Inflammatory macrophage treated with lipopolysaccharide for 4 hours (primary cell): Measurements from ENCODE around the gene IL33.
"Not testable (repeated sequence)": the region's sequence is repeated elsewhere in the genome, so short reads cannot be mapped to it uniquely, and the experiment has no call there.

Experiments used
- DNase-seq: peaks from one replicate; pipeline ENCODE4 v3.0.0-alpha.2; 2020

The IL33 gene

GRCh38 chr9:6215562-6215961 is at the start of gene IL33:
TSS of gene IL33 (plus strand) at chr9:6215807. CDS start at chr9:6241695, 25,888 bp downstream.
- no peak for DNase-seq

- no peak for DNase-seq
These were observed 43.9 kb upstream of the IL33 start for GRCh38 chr9:6171667-6172066.

- no peak for DNase-seq
These were observed 41.7 kb upstream of the IL33 start for GRCh38 chr9:6173914-6174313.

- not testable (repeated sequence) for DNase-seq
These were observed 32.9 kb upstream of the IL33 start for GRCh38 chr9:6182549-6183226.

- no peak for DNase-seq
These were observed 32.4 kb upstream of the IL33 start for GRCh38 chr9:6183227-6183551.

GRCh38 chr9:6183627-6184026 is 32.0 kb upstream of the IL33 start:
- no peak for DNase-seq

- no peak for DNase-seq
These were observed 30.6 kb upstream of the IL33 start for GRCh38 chr9:6184749-6185645.

GRCh38 chr9:6186691-6187090 is 28.9 kb upstream of the IL33 start:
- no peak for DNase-seq

GRCh38 chr9:6187272-6187671 is 28.3 kb upstream of the IL33 start:
- DNase-seq: no peak

- DNase-seq: no peak
These were observed 27.1 kb upstream of the IL33 start for GRCh38 chr9:6188466-6188865.

GRCh38 chr9:6188906-6189305 is 26.7 kb upstream of the IL33 start:
- DNase-seq: no peak

GRCh38 chr9:6194934-6195333 is 20.7 kb upstream of the IL33 start:
- DNase-seq: no peak

- no peak for DNase-seq
These were observed 19.8 kb upstream of the IL33 start for GRCh38 chr9:6195714-6196360.

- DNase-seq: no peak
These were observed 18.3 kb upstream of the IL33 start for GRCh38 chr9:6197330-6197729.

- DNase-seq: no peak
These were observed 17.4 kb upstream of the IL33 start for GRCh38 chr9:6198251-6198650.

- DNase-seq: no peak
These were observed 16.0 kb upstream of the IL33 start for GRCh38 chr9:6199596-6199995.

- no peak for DNase-seq
These were observed 14.8 kb upstream of the IL33 start for GRCh38 chr9:6200761-6201160.

GRCh38 chr9:6209966-6210365 is 5.6 kb upstream of the IL33 start:
- no peak for DNase-seq

- no peak for DNase-seq
These were observed 2.8 kb upstream of the IL33 start for GRCh38 chr9:6212722-6213375.

GRCh38 chr9:6214434-6214833 is 1.2 kb upstream of the IL33 start:
- DNase-seq: no peak

- DNase-seq: no peak
These were observed 704 bp upstream of the IL33 start for GRCh38 chr9:6214903-6215302.

- no peak for DNase-seq
These were observed 395 bp downstream of the IL33 start for GRCh38 chr9:6216002-6216401.

GRCh38 chr9:6216951-6217350 is 1.3 kb downstream of the IL33 start:
- no peak for DNase-seq
